ENCODE measurements around the gene IMMP2L.

Gene IMMP2L

DNA sequence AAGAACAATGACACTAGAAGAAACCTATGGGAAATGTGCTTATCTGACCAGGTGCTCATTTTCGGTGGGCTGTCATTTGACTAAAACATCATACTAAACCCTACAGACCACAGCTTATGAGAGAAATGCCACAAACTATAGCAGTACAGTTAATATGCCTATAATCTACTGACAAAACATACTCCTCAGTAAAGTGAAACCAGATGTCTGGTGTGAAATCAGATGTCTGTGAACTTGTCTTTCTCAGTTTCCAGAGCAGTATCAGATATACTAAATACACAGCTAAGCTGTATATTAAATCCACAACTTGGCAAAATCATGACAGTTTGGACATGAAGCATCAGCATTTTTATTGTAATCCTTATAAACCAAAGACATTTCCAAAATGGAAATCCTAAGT is 3.3 kb downstream of the IMMP2L start:
- no peak for DNase-seq (ENCODE audit: low read depth)

DNA sequence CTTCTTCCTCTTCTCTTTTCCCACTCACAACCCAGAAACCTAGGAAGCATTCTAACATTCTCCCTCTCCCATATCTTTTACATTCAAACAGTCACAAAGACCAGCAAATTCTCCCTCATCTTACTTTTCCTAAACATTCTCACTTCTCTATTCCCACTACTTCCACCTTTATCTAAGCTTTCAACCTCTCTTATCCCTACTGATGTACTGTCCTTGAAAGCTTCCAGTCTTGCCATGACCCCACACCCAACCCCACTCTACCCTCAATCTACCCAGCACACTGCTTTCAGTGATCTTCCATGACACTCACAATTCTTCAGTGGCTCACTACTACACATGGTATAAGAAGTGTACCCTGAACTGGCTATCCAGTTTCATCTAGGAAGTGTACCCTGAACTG is 5.3 kb downstream of the IMMP2L start:
- no peak for DNase-seq (ENCODE audit: low read depth)

DNA sequence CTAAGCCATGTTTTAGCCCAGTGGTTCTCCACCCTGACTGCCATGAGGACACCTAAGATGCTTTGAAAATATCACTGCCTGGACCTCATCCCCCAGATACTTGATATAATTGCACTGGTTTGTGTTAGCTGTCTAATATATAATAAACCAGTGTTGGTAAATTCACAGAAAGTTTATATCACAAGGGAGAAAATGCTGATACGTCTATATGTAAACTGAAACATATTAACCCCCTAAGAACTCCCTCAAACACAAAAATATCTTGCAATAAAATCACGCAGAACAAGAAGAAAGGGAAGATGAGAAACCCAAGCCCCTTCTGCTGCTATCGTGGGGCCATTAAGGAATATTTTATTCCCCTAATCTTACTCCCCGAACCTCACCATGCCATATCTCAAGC is 8.2 kb downstream of the IMMP2L start:
- DNase-seq (ENCODE audit: low read depth) = no peak

DNA sequence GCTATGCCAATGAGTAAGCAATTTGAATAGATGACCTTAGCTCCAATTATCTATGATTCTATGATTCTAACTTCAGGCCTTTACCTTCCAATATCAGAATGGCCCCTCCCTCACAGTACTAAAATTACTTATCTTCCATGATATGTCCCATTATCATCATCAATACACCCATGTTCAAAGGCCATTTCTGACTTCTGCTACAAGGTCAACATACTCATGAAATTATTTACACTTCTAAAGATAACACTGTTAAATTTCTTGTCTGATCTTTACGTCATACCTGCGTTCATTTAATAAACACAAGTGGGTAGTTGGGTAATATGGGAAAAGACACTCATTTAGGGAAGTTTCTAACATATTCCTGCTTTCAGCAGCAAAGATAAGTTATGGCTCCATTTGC is 21.2 kb downstream of the IMMP2L start:
- DNase-seq (ENCODE audit: low read depth) = no peak

DNA sequence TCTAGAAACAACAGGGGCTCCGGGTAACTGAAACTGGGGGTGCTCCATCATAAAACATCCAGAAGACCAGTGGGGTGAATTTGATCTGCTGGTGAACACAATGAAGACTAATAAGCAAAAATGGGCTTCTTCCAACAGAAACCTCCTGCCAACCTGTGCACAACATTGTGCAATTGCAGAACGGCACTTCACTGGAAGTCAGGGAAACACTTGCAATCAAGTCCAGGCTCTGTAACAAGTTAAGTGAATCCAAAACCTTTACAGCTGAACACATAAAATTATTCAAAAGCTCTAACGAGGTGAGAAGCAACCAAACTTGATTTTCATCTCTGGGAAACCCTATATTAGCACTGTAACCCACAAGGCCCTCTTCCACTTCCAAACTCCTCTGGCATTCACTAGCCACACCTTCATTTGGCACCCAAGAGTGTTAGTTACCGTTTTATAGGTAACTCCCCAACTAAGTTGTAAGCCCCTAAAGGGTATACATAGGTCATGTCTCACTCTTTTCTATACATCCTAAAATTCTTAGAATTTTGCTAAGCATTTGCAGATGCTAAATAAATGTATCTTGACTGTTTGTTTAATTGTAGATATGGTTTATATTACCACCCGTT is 22.0 kb downstream of the IMMP2L start:
- no peak for DNase-seq (ENCODE audit: low read depth)

DNA sequence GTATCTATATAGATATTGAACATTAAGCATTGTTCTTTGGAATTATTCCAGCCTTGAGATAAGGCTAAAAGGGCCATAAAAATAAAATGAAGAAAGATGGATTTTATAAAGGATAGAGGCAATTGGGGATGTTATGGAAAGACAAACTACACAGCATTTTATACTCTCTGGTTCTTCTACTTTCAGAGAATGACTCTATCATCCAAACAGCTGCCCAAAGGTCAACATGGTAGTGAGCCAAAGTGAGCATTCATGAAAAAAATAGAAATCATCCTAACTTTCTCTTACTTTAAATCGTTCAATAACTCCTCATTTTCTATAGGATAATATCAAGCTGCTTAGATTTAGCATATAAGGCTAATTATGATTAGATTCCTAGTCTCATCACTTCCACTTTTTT is 25.2 kb downstream of the IMMP2L start:
- DNase-seq (ENCODE audit: low read depth) = no peak

DNA sequence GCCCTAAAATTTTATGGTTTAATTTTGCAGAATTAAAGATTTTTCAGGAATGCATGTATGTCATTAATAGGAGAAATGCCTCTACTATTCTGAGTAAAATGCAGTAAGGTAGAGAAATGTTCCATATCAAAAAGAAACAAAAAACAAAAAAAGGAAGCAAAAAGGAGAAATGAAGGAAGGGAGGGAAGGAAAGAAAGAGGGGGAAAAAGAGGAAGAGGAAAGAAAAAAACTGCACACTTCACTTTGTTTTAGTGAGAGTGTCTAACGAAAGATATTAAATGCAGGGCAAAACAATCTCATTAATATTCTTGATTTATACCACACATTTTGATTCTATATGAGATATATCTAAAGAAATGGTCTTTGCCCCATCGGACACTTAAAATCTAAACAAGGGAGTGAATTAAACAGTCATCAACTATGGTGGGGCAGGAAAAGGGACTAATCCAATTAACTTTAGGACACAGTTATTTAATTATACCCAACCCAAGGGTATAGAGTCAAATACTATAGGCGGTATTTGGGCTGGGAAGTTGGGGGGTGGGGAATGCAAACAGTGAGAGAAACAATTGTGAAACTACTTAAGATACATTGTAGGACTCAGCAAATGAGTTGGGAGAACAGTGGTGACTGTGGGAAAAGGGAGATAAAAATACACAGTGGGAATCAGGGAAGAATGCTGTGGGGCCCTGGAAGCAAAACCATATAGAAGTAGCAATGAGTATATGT is 27.0 kb downstream of the IMMP2L start:
- DNase-seq (ENCODE audit: low read depth) = no peak

DNA sequence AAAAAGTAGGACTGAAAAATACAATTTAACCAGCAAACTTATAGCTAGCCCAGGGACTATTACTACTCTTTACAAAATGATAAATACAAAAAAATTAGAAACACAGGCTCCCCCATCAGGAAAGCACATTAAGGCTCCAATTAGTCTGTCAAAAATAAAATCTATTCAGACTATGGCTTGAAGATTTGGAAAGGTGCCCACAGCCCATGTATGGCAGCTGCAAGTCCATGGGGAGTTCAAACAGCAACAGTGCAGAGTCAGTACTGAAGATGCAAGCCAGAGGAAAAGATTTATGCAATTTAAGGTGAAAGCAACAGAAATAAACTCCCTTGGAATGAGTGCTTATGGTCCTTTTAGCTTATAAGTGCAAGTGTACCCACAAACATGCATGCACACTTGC is 29.7 kb downstream of the IMMP2L start:
- DNase-seq (ENCODE audit: low read depth) = no peak

DNA sequence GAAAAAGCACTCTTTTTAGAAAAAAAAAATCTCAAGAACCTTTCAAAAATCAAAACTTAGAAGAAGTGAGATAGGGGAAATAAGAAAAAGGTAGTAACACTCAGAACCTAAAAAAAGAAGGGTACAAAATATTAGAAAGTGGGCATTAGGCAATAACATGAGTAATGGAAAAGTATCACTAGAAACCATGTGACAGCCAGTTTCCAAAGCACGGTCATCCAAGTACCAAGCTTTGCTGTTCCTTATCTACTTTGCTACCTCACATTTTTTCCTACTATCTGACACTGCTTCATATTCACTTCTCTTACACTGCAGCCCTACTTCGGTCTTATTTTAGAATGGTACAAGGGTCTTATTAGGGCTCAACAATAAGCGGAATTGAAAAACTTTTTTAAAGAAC is 30.3 kb downstream of the IMMP2L start:
- no peak for DNase-seq (ENCODE audit: low read depth)

DNA sequence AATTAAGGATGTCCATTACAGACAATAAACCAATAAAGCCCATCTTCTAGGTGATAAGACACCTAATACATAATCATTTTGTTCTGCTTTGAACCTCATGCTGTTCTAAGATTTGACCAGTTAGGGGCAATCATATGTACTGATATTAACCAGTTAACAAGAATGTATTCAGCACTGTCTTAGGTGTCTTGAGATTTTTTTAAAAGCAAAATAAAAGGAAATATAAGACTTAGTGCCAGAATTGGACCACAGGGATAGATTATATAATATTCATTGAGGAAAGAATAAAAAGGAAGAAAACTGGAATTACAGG is 32.0 kb downstream of the IMMP2L start:
- no peak for DNase-seq (ENCODE audit: low read depth)

DNA sequence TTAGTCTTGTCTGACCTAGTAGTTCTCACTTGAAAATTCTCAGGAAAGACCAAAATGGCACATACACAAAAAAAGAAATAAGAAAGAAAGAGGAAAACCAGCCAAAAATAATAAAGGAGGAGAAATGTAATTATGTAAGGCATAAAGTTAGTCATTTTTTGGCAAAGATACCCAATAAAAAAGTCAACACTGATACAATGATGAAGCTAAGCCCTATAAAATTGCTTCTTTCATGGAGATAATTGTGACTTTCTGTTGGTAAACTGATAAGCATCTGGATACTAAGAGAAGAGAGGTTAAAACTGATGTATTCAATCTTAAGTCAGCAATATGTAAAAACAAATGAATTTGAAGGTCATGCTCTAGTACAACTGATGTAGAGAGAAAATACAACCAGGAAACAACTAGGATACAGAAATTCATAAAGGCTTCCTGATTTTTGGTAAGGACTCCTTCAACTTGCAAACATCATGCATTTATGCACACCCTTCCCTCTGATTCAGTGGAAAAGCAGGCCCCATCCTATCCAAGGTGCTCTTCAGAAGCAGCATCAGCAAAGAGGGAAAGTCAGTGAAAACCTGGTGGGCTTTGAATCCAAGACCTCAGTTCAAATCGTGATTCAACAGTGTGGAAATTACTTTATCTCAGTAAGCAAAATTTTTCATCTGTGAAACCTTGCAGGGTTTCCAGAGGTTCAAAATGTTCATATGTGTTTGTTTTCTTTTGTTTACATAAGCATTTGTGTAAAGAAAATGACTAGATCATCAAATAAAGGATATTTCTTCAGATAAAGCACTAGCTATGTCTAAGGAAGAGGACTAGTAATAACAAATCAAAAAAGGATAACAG is 32.6 kb downstream of the IMMP2L start:
- no peak for DNase-seq (ENCODE audit: low read depth)

DNA sequence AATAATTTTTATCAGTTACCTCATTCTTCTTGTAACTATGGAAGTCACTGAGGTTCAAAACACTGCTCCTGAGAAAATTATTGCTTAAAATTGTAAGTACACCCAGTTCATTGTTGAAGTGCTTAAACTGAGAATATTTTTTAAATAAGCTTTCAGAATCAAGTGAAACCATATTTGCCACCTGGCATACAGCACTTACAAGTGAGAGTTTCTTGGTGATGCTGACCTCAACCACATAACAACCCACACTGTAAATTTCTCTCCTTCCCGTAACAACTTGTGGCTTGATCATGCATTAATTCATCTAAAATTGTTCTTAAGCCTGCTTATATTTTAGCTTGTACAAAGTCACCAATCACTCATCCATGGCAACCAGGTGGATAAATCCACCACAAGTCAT is 34.0 kb downstream of the IMMP2L start:
- no peak for DNase-seq (ENCODE audit: low read depth)

DNA sequence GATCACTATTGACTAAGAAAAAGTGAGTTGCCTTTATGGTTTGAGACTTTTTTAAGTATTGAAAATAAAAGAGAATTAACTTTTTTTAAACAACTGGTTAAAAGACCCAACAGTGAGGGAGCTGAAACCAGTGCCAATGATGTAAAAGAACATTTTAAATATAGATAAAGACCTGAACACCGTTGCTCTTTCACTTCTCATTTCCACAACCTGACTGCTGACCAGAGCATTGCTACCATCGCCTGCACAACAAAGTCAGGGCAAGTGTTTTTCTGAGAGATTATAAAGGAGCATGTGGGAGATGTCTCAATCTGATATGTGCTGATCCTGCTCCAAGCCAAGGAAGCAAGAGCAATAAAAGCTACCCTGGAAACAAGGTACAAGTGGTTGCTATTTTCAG is 34.7 kb downstream of the IMMP2L start:
- DNase-seq (ENCODE audit: low read depth) = no peak

DNA sequence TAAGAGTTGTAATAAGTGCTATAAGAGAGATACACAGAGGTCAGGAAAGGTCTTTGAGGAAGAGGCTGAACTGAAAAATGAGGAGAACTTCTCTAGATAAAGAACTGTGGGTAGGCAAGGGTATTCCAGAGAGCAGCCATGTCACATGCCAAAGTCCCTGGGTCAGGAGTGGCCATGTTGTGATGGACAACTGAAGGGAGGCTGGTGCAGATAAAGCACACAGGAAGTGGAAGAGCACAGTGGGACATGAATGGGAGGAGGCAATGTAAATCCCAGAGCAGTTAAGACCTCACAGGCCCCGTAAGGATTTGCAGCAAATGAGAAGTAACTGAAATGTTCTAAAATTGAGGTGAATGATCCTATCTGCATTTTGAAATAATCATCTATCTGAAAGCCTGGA is 37.2 kb downstream of the IMMP2L start:
- no peak for DNase-seq (ENCODE audit: low read depth)

DNA sequence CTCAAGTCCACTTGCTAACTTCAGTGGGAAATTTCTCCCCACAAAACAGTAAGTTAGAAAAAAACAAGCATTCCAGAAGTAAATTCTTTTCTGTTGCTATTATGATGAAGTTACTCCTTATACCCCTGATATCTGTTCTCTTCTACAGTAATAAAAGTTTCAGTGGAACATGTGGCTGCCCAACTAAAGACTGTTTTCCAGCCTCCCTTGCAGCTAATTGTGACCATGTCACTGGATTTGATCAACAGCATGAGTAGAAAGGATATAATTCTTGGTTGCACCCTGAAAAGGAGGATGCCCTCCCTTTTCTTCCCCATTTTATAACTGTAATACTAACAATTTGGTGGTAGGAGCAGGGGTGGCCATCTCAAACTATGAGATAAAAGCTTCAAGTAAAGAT is 40.6 kb downstream of the IMMP2L start:
- no peak for DNase-seq (ENCODE audit: low read depth)

DNA sequence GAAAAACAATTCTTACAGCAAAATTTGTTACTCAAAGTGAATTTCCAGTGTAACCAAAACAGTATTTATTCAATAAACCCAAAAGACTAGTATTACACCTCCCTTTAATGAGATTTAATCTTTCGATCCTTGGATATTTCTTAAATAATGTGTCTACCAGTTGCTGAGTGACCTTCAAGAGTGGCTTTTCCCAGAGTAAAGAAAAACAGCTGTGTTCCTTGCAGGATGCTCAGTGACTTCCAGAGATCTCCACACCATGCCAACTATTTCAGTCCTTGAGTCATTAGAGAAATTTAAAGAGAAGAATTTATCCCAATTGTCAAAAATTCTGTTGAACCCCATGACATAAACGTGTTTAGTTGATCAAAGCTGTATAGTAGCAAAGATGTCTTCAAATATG is 44.0 kb downstream of the IMMP2L start:
- DNase-seq (ENCODE audit: low read depth) = no peak

DNA sequence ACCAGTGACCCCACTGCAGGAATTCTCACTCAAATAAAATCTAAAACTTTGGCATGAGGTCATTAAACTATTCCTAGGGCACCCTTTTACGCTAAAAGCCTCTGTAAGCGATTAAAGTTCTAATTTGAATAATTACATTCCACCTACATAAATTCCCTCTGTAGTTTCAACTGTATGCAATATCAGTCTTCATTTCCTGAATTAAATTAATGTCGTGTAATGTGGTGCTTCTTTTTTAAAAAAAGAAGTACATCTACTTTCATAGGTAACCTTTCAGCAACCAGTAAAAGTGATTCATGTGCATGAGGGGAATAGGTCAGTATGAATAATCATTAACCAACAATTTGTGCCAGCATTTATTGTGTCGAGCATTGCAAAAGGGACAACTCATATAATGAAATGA is 44.7 kb downstream of the IMMP2L start:
- no peak for DNase-seq (ENCODE audit: low read depth)

DNA sequence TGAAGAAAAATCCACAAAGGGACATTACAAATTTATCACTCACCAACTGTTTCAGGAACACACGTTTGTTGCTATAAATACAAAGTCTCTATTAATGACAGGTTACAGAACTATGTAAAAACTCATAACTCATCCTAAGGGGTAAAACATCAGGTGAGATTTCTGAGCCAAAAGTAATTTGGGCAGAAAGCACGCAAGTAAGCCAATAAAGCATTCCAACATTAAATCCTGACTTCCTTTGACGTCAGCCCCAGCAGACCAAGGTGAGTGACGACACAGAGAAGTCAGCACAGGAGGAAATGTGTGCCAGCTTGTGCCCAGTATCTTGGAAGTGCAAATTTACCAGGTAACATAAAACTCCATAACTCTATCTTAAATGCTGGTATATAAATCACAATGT is 45.7 kb downstream of the IMMP2L start:
- no peak for DNase-seq (ENCODE audit: low read depth)

DNA sequence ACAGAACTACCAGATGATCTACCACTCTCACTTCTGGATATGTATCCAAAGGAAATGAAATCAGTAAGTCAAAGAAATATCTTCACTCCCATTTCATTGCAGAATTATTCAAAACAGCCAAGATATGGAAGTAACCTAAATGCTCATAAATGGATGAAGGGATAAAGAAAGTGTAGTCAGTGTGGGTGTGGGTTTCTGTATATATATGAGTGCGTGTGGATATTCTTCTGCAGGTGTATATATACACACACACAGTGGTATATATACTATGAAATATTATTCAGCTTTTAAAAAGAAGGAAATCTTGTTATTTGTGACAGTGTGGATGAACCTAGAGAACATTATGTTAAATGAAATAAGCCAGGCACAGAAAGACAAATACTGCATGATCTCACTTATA is 48.7 kb downstream of the IMMP2L start:
- no peak for DNase-seq (ENCODE audit: low read depth)

DNA sequence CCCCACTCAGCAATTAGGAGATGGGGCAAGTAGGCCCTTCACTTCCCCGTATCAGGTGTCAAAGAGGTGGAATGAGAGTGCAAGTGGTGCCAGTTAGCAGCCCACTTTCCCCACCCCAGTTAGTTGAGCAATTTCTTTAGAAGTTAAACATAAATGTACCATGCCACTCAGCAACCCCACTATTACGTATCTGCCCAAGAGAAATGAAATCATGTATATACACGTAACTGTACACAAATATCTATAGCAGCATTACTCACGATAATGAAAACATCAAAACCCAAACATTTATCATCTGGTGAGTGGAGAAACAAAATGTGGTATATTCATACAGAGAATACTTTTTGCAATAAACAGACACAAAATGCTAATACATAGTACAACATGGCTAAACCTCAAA is 50.4 kb downstream of the IMMP2L start:
- DNase-seq (ENCODE audit: low read depth) = no peak

DNA sequence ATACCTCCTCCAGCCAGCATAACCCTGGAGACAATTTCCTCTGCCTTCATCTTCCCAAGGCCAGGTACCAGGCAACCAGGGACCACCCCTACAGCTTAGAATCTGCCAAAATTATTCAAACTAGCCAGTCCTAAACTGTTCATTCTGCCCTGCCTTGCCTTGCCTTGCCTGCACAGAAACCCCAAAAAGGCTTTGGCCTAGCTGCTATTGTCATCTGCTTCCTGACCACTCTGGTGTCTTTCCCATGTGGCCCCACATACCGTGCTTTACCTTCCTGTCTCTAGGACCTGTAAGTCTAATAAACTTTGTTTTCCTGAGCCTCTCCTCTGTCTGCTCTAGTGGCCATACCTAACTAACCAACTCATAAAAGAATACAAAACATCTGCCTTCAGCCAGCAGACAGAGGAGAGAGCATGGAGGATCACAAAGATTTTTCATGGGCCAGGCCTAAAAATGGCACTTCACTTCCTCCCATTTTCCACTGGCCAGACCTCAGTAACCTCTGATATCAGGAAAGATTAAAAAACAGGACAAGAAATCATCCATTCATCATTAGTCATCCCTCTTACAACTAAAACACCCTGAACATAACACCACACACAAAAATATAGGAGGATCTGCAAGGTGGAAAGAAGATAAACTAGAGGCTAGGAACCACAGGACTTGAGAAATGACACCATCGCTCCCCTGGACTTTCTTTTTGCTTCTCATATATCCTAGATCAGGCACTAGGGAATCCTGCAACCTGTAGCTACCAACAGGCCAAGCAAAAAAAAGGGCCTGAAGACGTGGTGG is 51.5 kb downstream of the IMMP2L start:
- DNase-seq (ENCODE audit: low read depth) = no peak

DNA sequence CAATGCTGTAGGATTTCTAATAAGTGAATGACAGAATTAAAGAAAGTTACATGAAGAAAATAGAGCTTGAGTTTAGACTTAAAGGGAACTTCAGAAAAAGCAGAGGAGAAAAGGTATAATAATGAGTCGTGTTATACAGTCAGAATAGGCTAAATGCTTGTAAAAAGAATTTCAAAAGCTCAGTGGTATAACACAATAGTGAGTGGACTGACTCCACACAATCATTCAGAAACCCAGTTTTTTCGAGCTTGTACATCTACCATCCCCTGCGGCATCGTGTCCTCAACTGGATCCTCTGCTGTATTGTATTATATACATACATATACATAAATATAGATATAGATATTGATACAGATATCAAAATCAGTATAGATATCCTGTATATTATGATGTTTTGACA is 52.2 kb downstream of the IMMP2L start:
- DNase-seq (ENCODE audit: low read depth) = no peak

DNA sequence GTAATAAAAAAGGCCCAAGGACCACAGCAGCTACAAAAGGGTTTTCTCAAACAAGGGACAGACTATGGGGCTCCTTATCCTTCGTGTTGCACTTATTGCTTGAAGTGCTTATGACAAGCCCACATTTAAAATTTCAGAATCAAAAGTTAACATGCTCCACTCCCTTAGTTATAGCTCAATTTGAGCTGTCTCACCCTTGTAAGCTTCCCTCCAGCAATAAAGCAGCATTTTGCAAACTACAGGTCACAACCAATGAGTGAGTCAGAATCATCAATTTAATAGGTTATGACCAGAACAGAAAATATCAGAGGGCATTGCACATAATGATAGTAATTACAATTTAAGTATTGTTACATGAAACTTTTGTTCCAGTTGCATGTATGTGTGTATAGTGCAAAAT is 53.0 kb downstream of the IMMP2L start:
- DNase-seq (ENCODE audit: low read depth) = no peak

Measured in stimulated activated CD8-positive, alpha-beta memory T cell treated with anti-CD3 and anti-CD28 coated beads, Interleukin-12 subunit alpha, Interleukin-12 subunit beta, amount 100 ng/mL, for 4 hours (primary cell).